K562 (cell line): ENCODE results near the gene MATK. TPM values are rescaled to one million over a fixed set of nuclear protein-coding genes. Genes with fewer than 3 reads are reported as not detected.

ENCODE experiments used
- BRD9 ChIP-seq: fragments of 450-650 bp; IDR thresholded peaks from 2 replicates; pipeline ENCODE4 v1.6.1; 2018; ENCODE audit warnings: low read depth; ENCODE audit not compliant: partially characterized antibody
- DDX20 ChIP-seq: fragments of 450-650 bp; IDR thresholded peaks from 2 replicates; pipeline ENCODE4 v1.6.1; 2016; ENCODE audit warnings: missing genetic modification characterization, low read depth, mild to moderate bottlenecking, missing compliant biosample characterization, moderate library complexity
- GTF2F1 ChIP-seq: IDR thresholded peaks from 2 replicates; pipeline ENCODE4 v1.6.1; 2011; ENCODE audit warnings: low read depth, low read length, improper control_type of control experiment
- IRF1 ChIP-seq: sonication (generic); formaldehyde crosslinking; IDR thresholded peaks from 2 replicates; pipeline ENCODE4 v1.8.0; 2022; ENCODE audit warnings: missing genetic modification reagents, mild to moderate bottlenecking, borderline replicate concordance
- MBD2 ChIP-seq: sonication (generic); IDR thresholded peaks from 2 replicates; pipeline ENCODE4 v1.6.1; 2016; ENCODE audit warnings: low read depth, borderline replicate concordance
- MXI1 ChIP-seq: IDR thresholded peaks from 2 replicates; pipeline ENCODE4 v1.6.1; 2011; ENCODE audit warnings: low read depth, mild to moderate bottlenecking, improper control_type of control experiment, low read length
- PHF20 ChIP-seq: fragments of 450-650 bp; IDR thresholded peaks from 2 replicates; pipeline ENCODE4 v1.6.1; 2018; ENCODE audit not compliant: partially characterized antibody
- POU5F1 ChIP-seq: fragments of 150-350 bp; IDR thresholded peaks from 2 replicates; pipeline ENCODE4 v1.6.1; 2014; ENCODE audit warnings: borderline replicate concordance, low read length, low read depth, mild to moderate bottlenecking; ENCODE audit not compliant: partially characterized antibody
- RREB1 ChIP-seq: fragments of 250-450 bp; sonication (Bioruptor Pico); IDR thresholded peaks from 2 replicates; pipeline ENCODE4 v1.4.0; 2020
- SIN3A ChIP-seq, 2 experiments: fragments of 150-350 bp in 1 of 2; IDR thresholded peaks; 2 replicates each; pipeline ENCODE4 v1.6.1; 2011 to 2016; ENCODE audit warnings: borderline replicate concordance in 2 of 2, low read depth in 2 of 2, low read length in 2 of 2, mild to moderate bottlenecking in 2 of 2, moderate library complexity in 2 of 2; ENCODE audit not compliant: control insufficient read depth in 1 of 2
- SIN3B ChIP-seq: fragments of 450-650 bp; IDR thresholded peaks from 2 replicates; pipeline ENCODE4 v1.6.1; 2017; ENCODE audit warnings: low read depth, mild to moderate bottlenecking, moderate library complexity
- TCF7L2 ChIP-seq: fragments of 150-350 bp; IDR thresholded peaks from 2 replicates; pipeline ENCODE4 v1.6.1; 2016; ENCODE audit warnings: low read depth, mild to moderate bottlenecking, low read length, moderate library complexity
- ZBED1 ChIP-seq: IDR thresholded peaks from 2 replicates; pipeline ENCODE4 v1.6.1; 2014
- ZNF121 ChIP-seq: sonication (generic); formaldehyde crosslinking; conservative IDR thresholded peaks from 2 replicates; pipeline ENCODE4 v1.8.0; 2022; ENCODE audit warnings: missing genetic modification reagents
- ZNF175 ChIP-seq: fragments of 200-800 bp; sonication (Bioruptor generic); IDR thresholded peaks from 2 replicates; pipeline ENCODE4 v1.6.1; 2016; ENCODE audit warnings: low read depth, mild to moderate bottlenecking, missing genetic modification characterization, missing compliant biosample characterization
- ZNF24 ChIP-seq: fragments of 450-650 bp; IDR thresholded peaks from 2 replicates; pipeline ENCODE4 v1.6.1; 2016
- ZNF707 ChIP-seq: fragments of 250-450 bp; sonication (Bioruptor Pico); conservative IDR thresholded peaks from 2 replicates; pipeline ENCODE4 v1.8.0; 2022; ENCODE audit warnings: inconsistent platforms, mild to moderate bottlenecking, moderate library complexity
- polyA plus RNA-seq, 8 experiments: library from polyadenylated mRNA; depleted of rRNA in 4 of 8; stranded (reverse) in 5 of 8; unstranded in 3 of 8; fragments of >200 nt; fragmentation: Nextera tagmentation in 2 of 8; fragmentation: Illumina TruSeq in 1 of 8; extraction: Ambion mirVana in 2 of 8; extraction: Trizol in 1 of 8; gene quantifications; 2 replicates each; pipeline versions ENCODE4 v1.2.1 to v1.2.3, GENCODE V29; 2011 to 2014; ENCODE audit warnings: inconsistent platforms in 1 of 8, missing spikeins in 1 of 8
- total RNA-seq, 7 experiments: library from RNA; depleted of rRNA in 6 of 7; stranded (reverse); fragments of >200 nt in 6 of 7; fragmentation: Illumina TruSeq in 2 of 7; extraction: Trizol in 2 of 7; gene quantifications; 2 replicates each; pipeline versions ENCODE4 v1.2.1 to v1.2.3, GENCODE V29; 2011 to 2021; ENCODE audit warnings: low replicate concordance in 1 of 7
- TF ChIP-seq, protein P1 (sequence below): fragments of 450-650 bp; conservative IDR thresholded peaks from 2 replicates; pipeline ENCODE4 v1.6.1; 2016; ENCODE audit warnings: missing genetic modification characterization, low read depth, mild to moderate bottlenecking, missing compliant biosample characterization, moderate library complexity

MATK gene
- total and polyA plus RNA-seq, 9 of the 15 experiments (the other 6 are each of a cell fraction or from before 2014, with no cell fraction given) = 0.08 to 41.5 (median 21.4) TPM

DNA sequence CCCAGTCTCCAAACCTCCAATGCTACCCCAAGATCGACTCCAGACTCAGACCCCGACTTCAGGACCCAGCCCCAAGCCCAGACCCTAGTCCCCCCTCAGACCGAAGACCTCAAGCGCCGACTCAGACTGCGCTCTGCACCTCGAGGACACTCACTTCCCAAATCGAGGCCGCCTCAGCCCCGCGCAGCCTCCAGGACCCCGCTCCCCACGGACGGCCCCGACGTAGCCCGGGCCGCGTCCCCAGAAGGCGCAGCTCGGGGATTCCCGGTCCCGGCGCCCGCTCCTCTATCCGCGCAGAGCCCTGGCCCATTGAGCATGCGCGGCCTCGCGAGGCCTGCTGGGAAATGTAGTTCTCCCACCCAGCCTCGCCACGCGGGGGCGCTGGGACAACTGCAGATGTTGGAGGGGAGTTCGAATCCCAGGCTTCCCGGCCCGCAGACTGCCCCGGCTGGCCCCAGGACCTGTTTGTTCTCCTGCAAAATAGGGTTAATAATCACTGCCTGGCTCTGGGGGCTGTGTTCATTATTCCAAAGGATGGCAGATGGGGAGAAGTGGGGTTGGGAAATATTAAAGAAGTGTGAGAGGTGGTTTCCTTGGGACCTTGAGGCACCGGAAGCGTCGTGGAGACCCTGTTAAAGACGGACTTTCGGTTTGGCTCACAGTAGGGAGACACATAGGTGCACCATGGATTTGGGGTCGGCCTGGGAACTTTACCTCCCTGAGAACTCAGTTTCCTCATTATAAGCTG is 24.6 kb downstream of the MATK start, which contains the start of gene APBA3 (continued):
- TF ChIP-seq ZNF175 (CRISPR knock-in tag) (no peak), POU5F1 (peak; percentile 63), IRF1 (CRISPR knock-in tag) (no peak), PHF20 (peak; percentile 60), MXI1 (no peak), BRD9 (peak; percentile 26), SIN3A (IDR thresholded peaks at IDR 0.05; ENCODE audit: borderline replicate concordance in 2 of 2, control insufficient read depth in 1 of 2, low read depth in 2 of 2, low read length in 2 of 2) (peak in 1 of 2 experiments; percentile 86; a peak in 2 of 4 replicates), ZNF707 (CRISPR knock-in tag) (0 out of 2 replicates have a peak, but pooled peaks have one; percentile 9), ZNF121 (CRISPR knock-in tag) (no peak; the same call in 1 of the 2 replicates), TCF7L2 (no peak), ZBED1 (no peak), MBD2 (peak; percentile 73), ZNF24 (peak; percentile 94), DDX20 (no peak), RREB1 (CRISPR knock-in tag) (0 out of 2 replicates have a peak, but pooled peaks have one; percentile 56), GTF2F1 (no peak; the same call in 1 of the 2 replicates), SIN3B (peak; percentile 71; the same call in 1 of the 2 replicates)
- TF ChIP-seq, protein P1, sequence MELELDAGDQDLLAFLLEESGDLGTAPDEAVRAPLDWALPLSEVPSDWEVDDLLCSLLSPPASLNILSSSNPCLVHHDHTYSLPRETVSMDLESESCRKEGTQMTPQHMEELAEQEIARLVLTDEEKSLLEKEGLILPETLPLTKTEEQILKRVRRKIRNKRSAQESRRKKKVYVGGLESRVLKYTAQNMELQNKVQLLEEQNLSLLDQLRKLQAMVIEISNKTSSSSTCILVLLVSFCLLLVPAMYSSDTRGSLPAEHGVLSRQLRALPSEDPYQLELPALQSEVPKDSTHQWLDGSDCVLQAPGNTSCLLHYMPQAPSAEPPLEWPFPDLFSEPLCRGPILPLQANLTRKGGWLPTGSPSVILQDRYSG (tag) = no peak
